Karpas-422 (cell line): ENCODE data around the gene CHMP3. TPM values are rescaled to one million over a fixed set of nuclear protein-coding genes. Genes with fewer than 3 reads are reported as not detected.
"Not testable (repeated sequence)": the region's sequence is repeated elsewhere in the genome, so short reads cannot be mapped to it uniquely, and the experiment has no call there.

Experiments
- DNase-seq: peaks from one replicate; pipeline ENCODE4 v3.0.0-alpha.2; 2015
- H2AFZ ChIP-seq: fragments of 200-600 bp; sonication (generic); 2 replicates; pipeline ENCODE4 v1.6.1; 2014; ENCODE audit warnings: antibody characterized with exemption, low read length, mixed read lengths
- H3K27ac ChIP-seq: fragments of 200-600 bp; sonication (generic); 2 replicates; pipeline ENCODE4 v1.5.1; 2014; ENCODE audit warnings: mild to moderate bottlenecking, low read length, moderate library complexity
- H3K27me3 ChIP-seq: fragments of 200-600 bp; sonication (generic); 2 replicates; pipeline ENCODE4 v1.6.1; 2014; ENCODE audit warnings: low read length, mixed read lengths
- H3K36me3 ChIP-seq: fragments of 200-600 bp; sonication (generic); 2 replicates; pipeline ENCODE4 v1.6.1; 2014; ENCODE audit warnings: low read length, mixed read lengths; ENCODE audit not compliant: insufficient read depth
- H3K4me1 ChIP-seq: fragments of 200-600 bp; sonication (generic); 2 replicates; pipeline ENCODE4 v1.6.1; 2014; ENCODE audit warnings: mild to moderate bottlenecking, low read length, mixed read lengths
- H3K4me2 ChIP-seq: fragments of 200-600 bp; sonication (generic); 2 replicates; pipeline ENCODE4 v1.6.1; 2014; ENCODE audit warnings: low read length, low read depth, mild to moderate bottlenecking; ENCODE audit not compliant: poor library complexity, severe bottlenecking
- H3K4me3 ChIP-seq: fragments of 200-600 bp; sonication (generic); 2 replicates; pipeline ENCODE4 v1.5.1; 2014; ENCODE audit warnings: mild to moderate bottlenecking, antibody characterized with exemption, low read length, mixed read lengths
- H3K79me2 ChIP-seq: fragments of 200-600 bp; sonication (generic); 2 replicates; pipeline ENCODE4 v1.6.1; 2014; ENCODE audit warnings: mild to moderate bottlenecking, low read length, mixed read lengths
- H3K9ac ChIP-seq: fragments of 200-600 bp; sonication (generic); 2 replicates; pipeline ENCODE4 v1.6.0; 2014; ENCODE audit warnings: low read length
- H3K9me2 ChIP-seq: fragments of 200-600 bp; sonication (generic), shearing (Covaris generic); replicated peaks from 2 replicates; pipeline ENCODE4 v1.6.0; 2014; ENCODE audit warnings: mild to moderate bottlenecking, low read length, moderate library complexity; ENCODE audit not compliant: insufficient read depth
- H3K9me3 ChIP-seq: fragments of 300-700, 200-600 bp; sonication (generic); 2 replicates; pipeline ENCODE4 v1.6.1; 2014; ENCODE audit warnings: low read length, mixed read lengths
- H4K20me1 ChIP-seq: fragments of 200-600 bp; sonication (generic); 2 replicates; pipeline ENCODE4 v1.6.1; 2014; ENCODE audit warnings: mild to moderate bottlenecking, antibody characterized with exemption, low read length, low read depth; ENCODE audit not compliant: insufficient read depth
- total RNA-seq: library from RNA; depleted of rRNA; stranded (reverse); fragments of >200 nt; shearing (Covaris generic); gene quantifications from 2 replicates; pipeline ENCODE4 v1.2.3, GENCODE V29; 2014; ENCODE audit warnings: low replicate concordance

CHMP3 gene
- total RNA-seq, 1 experiment from 2014 or later: 34.4 TPM

GRCh38 chr2:86545296-86545924 lies 17.8 kb downstream of the CHMP3 start:
- H4K20me1 ChIP-seq, H3K4me1 ChIP-seq, H3K27me3 ChIP-seq, DNase-seq, H2AFZ ChIP-seq, H3K27ac ChIP-seq, H3K9ac ChIP-seq, H3K4me2 ChIP-seq, H3K9me2 ChIP-seq, H3K4me3 ChIP-seq: not testable (repeated sequence)
- Histone ChIP-seq H3K36me3 (peaks cover 37% of the 10 kb centered on the region), H3K9me3 (peaks cover 34% of the 10 kb centered on the region), H3K79me2 (peaks cover 51% of the 10 kb centered on the region)

- H3K4me3 ChIP-seq, DNase-seq, H4K20me1 ChIP-seq, H3K9me2 ChIP-seq, H3K4me1 ChIP-seq, H3K27me3 ChIP-seq, H3K27ac ChIP-seq, H2AFZ ChIP-seq, H3K4me2 ChIP-seq, H3K9ac ChIP-seq: not testable (repeated sequence)
- H3K9me3 ChIP-seq: peaks cover 30% of the 10 kb centered on the region
- peaks cover 35% of the 10 kb centered on the region for H3K36me3 ChIP-seq
- H3K79me2 ChIP-seq: peaks cover 45% of the 10 kb centered on the region
Measured at GRCh38 chr2:86544278-86545099, 18.8 kb downstream of the CHMP3 start.

GRCh38 chr2:86543793-86544192 lies 19.4 kb downstream of the CHMP3 start:
- Histone ChIP-seq H3K27ac (no peak overlapping the region), H2AFZ (no peak overlapping the region), H3K4me3 (no peak overlapping the region), H3K79me2 (peaks cover 49% of the 10 kb centered on the region), H3K9ac (no peak overlapping the region), H3K9me3 (peaks cover 30% of the 10 kb centered on the region), H3K9me2 (no peaks in the 10 kb centered on the region), H3K36me3 (peaks cover 39% of the 10 kb centered on the region), H3K27me3 (no peaks in the 10 kb centered on the region), H3K4me2 (no peak overlapping the region), H4K20me1 (no peaks in the 10 kb centered on the region), H3K4me1 (no peaks in the 10 kb centered on the region)
- no peak for DNase-seq

- peaks cover 49% of the 10 kb centered on the region for H3K79me2 ChIP-seq
- H3K27ac ChIP-seq: no peak overlapping the region
- no peak for DNase-seq
- no peaks in the 10 kb centered on the region for H3K4me1 ChIP-seq
- no peak overlapping the region for H3K9ac ChIP-seq
- H3K4me3 ChIP-seq: no peak overlapping the region
- no peaks in the 10 kb centered on the region for H3K9me2 ChIP-seq
- no peaks in the 10 kb centered on the region for H3K27me3 ChIP-seq
- H3K36me3 ChIP-seq: peaks cover 39% of the 10 kb centered on the region
- H3K4me2 ChIP-seq: no peak overlapping the region
- no peaks in the 10 kb centered on the region for H4K20me1 ChIP-seq
- no peak overlapping the region for H2AFZ ChIP-seq
- H3K9me3 ChIP-seq: peaks cover 30% of the 10 kb centered on the region
Measured at GRCh38 chr2:86543335-86543734, 19.9 kb downstream of the CHMP3 start.

- DNase-seq: no peak
- Histone ChIP-seq H3K4me1 (no peaks in the 10 kb centered on the region), H3K36me3 (peaks cover 38% of the 10 kb centered on the region), H3K9me3 (peaks cover 29% of the 10 kb centered on the region), H3K9me2 (no peaks in the 10 kb centered on the region), H3K27ac (no peak overlapping the region), H3K9ac (no peak overlapping the region), H2AFZ (no peak overlapping the region), H4K20me1 (no peaks in the 10 kb centered on the region), H3K27me3 (no peaks in the 10 kb centered on the region), H3K4me2 (no peak overlapping the region), H3K79me2 (peaks cover 48% of the 10 kb centered on the region), H3K4me3 (no peak overlapping the region)
Measured at GRCh38 chr2:86542814-86543213, 20.4 kb downstream of the CHMP3 start.

- Histone ChIP-seq H3K9me3 (peaks cover 21% of the 10 kb centered on the region), H3K9ac (no peak overlapping the region)
Measured at GRCh38 chr2:86541334-86541733, 21.9 kb downstream of the CHMP3 start.

GRCh38 chr2:86533589-86533988 lies 29.7 kb downstream of the CHMP3 start:
- H3K27me3 ChIP-seq: no peaks in the 10 kb centered on the region
- no peaks in the 10 kb centered on the region for H3K9me2 ChIP-seq
- peaks cover 11% of the 10 kb centered on the region; the same call in 1 of the 2 replicates for H3K36me3 ChIP-seq
- H4K20me1 ChIP-seq: no peaks in the 10 kb centered on the region
- peaks cover 6% of the 10 kb centered on the region for H3K9me3 ChIP-seq
- no peak overlapping the region for H3K27ac ChIP-seq
- H3K4me3 ChIP-seq: no peak overlapping the region
- no peaks in the 10 kb centered on the region for H3K4me1 ChIP-seq
- no peak for DNase-seq
- H2AFZ ChIP-seq: no peak overlapping the region
- peaks cover 6% of the 10 kb centered on the region; the same call in 1 of the 2 replicates for H3K79me2 ChIP-seq
- H3K9ac ChIP-seq: no peak overlapping the region
- H3K4me2 ChIP-seq: no peak overlapping the region

More at GRCh38 chr2:86541334-86541733, 21.9 kb downstream of the CHMP3 start:
- Histone ChIP-seq H3K27ac (no peak overlapping the region), H3K4me3 (no peak overlapping the region), H3K27me3 (no peaks in the 10 kb centered on the region), H2AFZ (no peak overlapping the region), H3K4me2 (no peak overlapping the region), H3K9me2 (no peaks in the 10 kb centered on the region), H3K36me3 (peaks cover 27% of the 10 kb centered on the region), H3K79me2 (peaks cover 40% of the 10 kb centered on the region), H3K4me1 (no peaks in the 10 kb centered on the region), H4K20me1 (no peaks in the 10 kb centered on the region)
- no peak for DNase-seq

- H3K27me3 ChIP-seq: no peaks in the 10 kb centered on the region
- no peak overlapping the region for H3K27ac ChIP-seq
- no peak overlapping the region for H3K4me2 ChIP-seq
- no peaks in the 10 kb centered on the region for H3K9me2 ChIP-seq
- no peaks in the 10 kb centered on the region for H3K4me1 ChIP-seq
- H3K79me2 ChIP-seq: peaks cover 15% of the 10 kb centered on the region
- no peak overlapping the region for H3K9ac ChIP-seq
- H3K36me3 ChIP-seq: peaks cover 30% of the 10 kb centered on the region
- no peaks in the 10 kb centered on the region for H4K20me1 ChIP-seq
- peaks cover 5% of the 10 kb centered on the region for H3K9me3 ChIP-seq
- no peak for DNase-seq
- no peak overlapping the region for H2AFZ ChIP-seq
- H3K4me3 ChIP-seq: no peak overlapping the region
Measured at GRCh38 chr2:86525421-86526340, 37.6 kb downstream of the CHMP3 start.
